Transverse colon (tissue), 4 donors: Measurements from ENCODE around the gene PLEKHH3. TPM values are rescaled to one million over a fixed set of nuclear protein-coding genes. Genes with fewer than 3 reads are reported as not detected.
A peak's percentile ranks its signal among the peaks of the same experiment; 100 is the strongest.

Experiments
- DNase-seq: peaks from one replicate; pipeline ENCODE4 v3.0.0-alpha.2; 2019
- H3K27ac ChIP-seq, 4 donors: fragments of 200-600 bp; sonication (generic); 2 replicates each; pipeline ENCODE4 v1.5.1; 2016 to 2018; ENCODE audit warnings: inconsistent platforms in 4 of 4
- H3K27me3 ChIP-seq: fragments of 200-600 bp; sonication (generic); 2 replicates; pipeline ENCODE4 v1.5.1; 2017; ENCODE audit warnings: inconsistent platforms
- H3K36me3 ChIP-seq, 4 donors: fragments of 200-600 bp; sonication (generic); 2 replicates each; pipeline ENCODE4 v1.5.1; 2017 to 2019; ENCODE audit warnings: inconsistent platforms in 4 of 4
- H3K4me1 ChIP-seq, 4 donors: fragments of 200-600 bp; sonication (generic); 2 replicates each; pipeline ENCODE4 v1.5.1; 2017 to 2020; ENCODE audit warnings: inconsistent platforms in 4 of 4
- H3K4me3 ChIP-seq, 4 donors: fragments of 200-600 bp; sonication (generic); 1 replicate in 1 of 4; 2 replicates in 3 of 4; pipeline versions ENCODE4 v1.5.1 to v1.6.1; 2017 to 2019; ENCODE audit warnings: inconsistent platforms in 4 of 4
- H3K9me3 ChIP-seq, 2 donors: fragments of 200-600 bp; sonication (generic); 2 replicates each; pipeline ENCODE4 v1.5.1; 2017 to 2019; ENCODE audit warnings: inconsistent platforms in 2 of 2
- EP300 ChIP-seq: sonication (generic); formaldehyde crosslinking; IDR thresholded peaks from one replicate; pipeline ENCODE4 v1.6.1; 2017; ENCODE audit warnings: antibody characterized with exemption, low read depth
- POLR2A ChIP-seq: fragments of 450-650 bp; IDR thresholded peaks from one replicate; pipeline ENCODE4 v1.6.1; 2016; ENCODE audit warnings: antibody characterized with exemption, mild to moderate bottlenecking, moderate library complexity
- POLR2AphosphoS5 ChIP-seq, 3 donors: sonication (generic); formaldehyde crosslinking; IDR thresholded peaks; one replicate each; pipeline ENCODE4 v1.6.1; 2016; ENCODE audit warnings: antibody characterized with exemption in 3 of 3
- WGBS, 2 donors: methylation state at CpG; one replicate each; pipeline ENCODE4 v1.1.5; 2018; ENCODE audit warnings: low coverage in 1 of 2; 5-methylcytosine and 5-hydroxymethylcytosine counted together
- in situ Hi-C, 4 donors: fragments of 200-750 bp; cut with MboI; loops; one replicate each; pipeline versions ENCODE4 v1.15.0 to v1.15.1; 2017; ENCODE audit warnings: low sequenced_read_pairs in 3 of 4, low pct_ligation_motif_present in 1 of 4, low pct_unique_long_range_greater_than_20kb in 1 of 4
- intact Hi-C: fragments of 100-400 bp; cut with DNase I; formaldehyde crosslinking; loops from one replicate; pipeline ENCODE4 v1.15.1; 2023; ENCODE audit warnings: low total_unique reads
- total RNA-seq, 4 donors: library from RNA; depleted of rRNA; stranded (reverse); fragments of >200 nt; gene quantifications; one replicate each; pipeline ENCODE4 v1.1.0, GENCODE V29; 2016
- TF ChIP-seq, protein P1 (sequence below), 5 experiments: fragments of 200-600 bp in 3 of 5; fragments of 450-650 bp in 2 of 5; sonication (generic) in 3 of 5; IDR thresholded peaks; 1 replicate in 2 of 5; 2 replicates in 3 of 5; pipeline ENCODE4 v1.5.1; 2016 to 2017; ENCODE audit warnings: antibody characterized with exemption in 5 of 5, inconsistent platforms in 3 of 5, mild to moderate bottlenecking in 2 of 5, moderate library complexity in 1 of 5

PLEKHH3 gene
- total RNA-seq, 4 donors from 2014 or later = 5.8 to 29.9 (median 9.9) TPM

DNA sequence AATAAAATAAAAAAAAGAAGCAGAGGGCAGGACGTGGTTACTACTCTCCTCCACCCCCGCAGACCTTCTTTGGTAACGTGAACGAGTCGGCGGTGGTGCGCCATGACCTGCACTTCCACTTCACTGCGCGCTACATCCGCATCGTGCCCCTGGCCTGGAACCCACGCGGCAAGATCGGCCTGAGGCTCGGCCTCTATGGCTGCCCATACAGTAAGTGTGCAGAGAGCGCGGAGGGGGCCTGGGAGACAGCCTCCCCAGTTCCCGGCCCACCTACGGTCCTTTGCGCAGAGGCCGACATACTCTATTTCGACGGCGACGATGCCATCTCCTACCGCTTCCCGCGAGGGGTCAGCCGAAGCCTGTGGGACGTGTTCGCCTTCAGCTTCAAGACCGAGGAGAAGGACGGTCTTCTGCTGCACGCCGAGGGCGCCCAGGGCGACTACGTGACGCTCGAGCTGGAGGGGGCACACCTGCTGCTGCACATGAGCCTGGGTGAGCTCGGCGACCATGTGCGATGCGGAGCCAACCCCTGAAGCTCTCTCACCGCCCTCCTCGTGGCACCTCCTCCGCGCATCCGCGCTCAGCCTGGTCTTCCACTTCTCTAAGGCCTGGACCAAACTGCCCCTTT is 8.2 kb upstream of the PLEKHH3 start:
- H3K4me1 ChIP-seq = peaks cover 15 to 51% (median 38%) of the 10 kb centered on the region in 4 donors
- H3K27me3 ChIP-seq = peaks cover 43% of the 10 kb centered on the region
- intact Hi-C loops (loop anchor here (2.0 to 10.0 kb wide), 2 partner anchors 80 to 106 kb away; partner anchors contain the start of genes RETREG3 and TUBG1), in situ Hi-C loops (loop anchor here (10.0 to 25.0 kb wide), 2 partner anchors 80 to 98 kb away; partner anchors contain the start of genes PSMC3IP (in 3 of the 4), RETREG3 (in 1 of the 4) and TUBG1 (in 1 of the 4))
- WGBS, 2 donors = 56 to 83% methylated on average over 5 to 50 of the region's 50 CpGs
- no peak overlapping the region for H3K4me3 ChIP-seq
- no peaks in the 10 kb centered on the region for H3K36me3 ChIP-seq
- DNase-seq = no peak
- TF ChIP-seq POLR2AphosphoS5 (IDR thresholded peaks at IDR 0.05) (no peak), EP300 (no peak)
- TF ChIP-seq, protein P1, sequence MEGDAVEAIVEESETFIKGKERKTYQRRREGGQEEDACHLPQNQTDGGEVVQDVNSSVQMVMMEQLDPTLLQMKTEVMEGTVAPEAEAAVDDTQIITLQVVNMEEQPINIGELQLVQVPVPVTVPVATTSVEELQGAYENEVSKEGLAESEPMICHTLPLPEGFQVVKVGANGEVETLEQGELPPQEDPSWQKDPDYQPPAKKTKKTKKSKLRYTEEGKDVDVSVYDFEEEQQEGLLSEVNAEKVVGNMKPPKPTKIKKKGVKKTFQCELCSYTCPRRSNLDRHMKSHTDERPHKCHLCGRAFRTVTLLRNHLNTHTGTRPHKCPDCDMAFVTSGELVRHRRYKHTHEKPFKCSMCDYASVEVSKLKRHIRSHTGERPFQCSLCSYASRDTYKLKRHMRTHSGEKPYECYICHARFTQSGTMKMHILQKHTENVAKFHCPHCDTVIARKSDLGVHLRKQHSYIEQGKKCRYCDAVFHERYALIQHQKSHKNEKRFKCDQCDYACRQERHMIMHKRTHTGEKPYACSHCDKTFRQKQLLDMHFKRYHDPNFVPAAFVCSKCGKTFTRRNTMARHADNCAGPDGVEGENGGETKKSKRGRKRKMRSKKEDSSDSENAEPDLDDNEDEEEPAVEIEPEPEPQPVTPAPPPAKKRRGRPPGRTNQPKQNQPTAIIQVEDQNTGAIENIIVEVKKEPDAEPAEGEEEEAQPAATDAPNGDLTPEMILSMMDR (IDR thresholded peaks at IDR 0.05) = no peak
- peak overlapping the region in 2 of 4 donors; percentile 95 to 98 for H3K27ac ChIP-seq
- no peaks in the 10 kb centered on the region for H3K9me3 ChIP-seq

DNA sequence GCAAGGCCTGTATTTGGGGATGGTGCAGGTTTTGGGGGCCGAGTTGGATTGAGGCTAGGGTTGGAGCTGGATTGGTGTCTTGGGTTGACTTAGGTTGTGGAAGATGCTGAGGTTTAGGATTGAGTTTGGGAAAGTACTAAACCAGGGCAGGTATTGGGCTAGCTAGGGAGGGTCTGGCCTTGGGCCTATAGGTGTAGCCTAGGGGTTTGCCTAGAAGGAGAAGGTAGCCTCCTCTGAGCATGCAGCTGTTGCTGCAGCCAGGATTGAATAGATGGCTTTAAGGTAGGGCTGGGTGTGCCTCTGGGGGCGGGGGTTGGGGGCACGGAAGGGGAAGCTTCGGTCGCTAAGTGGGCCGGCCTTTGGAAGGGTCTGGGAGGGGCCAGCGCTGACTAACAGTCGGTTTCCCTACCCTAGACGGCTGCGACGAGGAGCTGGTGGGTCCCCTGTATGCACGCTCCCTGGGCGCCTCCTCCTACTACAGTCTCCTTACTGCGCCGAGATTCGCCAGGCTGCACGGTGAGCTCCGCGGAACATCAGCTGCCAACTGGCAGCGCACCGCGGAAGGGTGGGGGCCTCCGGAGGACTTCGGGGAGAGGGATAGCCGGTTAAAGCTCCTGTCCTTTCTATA is 6.7 kb upstream of the PLEKHH3 start:
- peak overlapping the region in 3 of 4 donors; percentile 4 to 56 (median 45) for H3K4me3 ChIP-seq
- DNase-seq = peak; percentile 58
- peaks cover 28 to 66% (median 53%) of the 10 kb centered on the region in 4 donors for H3K4me1 ChIP-seq

DNA sequence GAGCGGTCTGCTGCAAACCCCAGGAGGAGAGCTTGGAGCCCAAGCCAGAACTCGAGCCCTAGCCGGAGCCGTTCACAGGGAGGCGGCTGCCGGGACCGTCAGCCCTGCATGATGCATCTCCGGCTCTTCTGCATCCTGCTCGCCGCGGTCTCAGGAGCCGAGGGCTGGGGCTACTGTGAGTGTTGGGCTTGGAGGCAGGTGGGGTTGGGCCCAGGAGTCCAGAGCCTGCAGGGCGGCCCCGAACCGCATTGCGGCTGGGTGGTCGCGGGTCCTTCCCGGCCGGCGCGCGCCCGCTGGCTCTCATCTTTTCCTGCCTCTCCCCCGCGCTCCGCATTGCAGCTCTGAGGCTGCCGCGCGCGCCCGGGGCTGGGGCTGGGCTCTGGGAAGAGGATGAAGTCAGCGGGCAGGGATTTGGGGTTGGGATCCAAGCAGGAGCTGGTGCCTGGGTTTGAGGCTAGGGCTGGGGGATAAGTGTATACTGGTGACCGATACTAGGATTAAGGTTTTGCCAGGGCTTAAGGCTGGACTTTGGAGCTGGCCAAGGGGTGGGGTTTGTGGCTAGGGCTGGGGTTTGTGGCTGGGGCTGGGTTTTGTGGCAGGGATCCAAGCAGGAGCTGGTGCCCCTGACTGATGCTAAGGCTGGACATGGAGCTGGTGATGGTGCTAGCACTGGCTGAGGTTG is 6.1 kb upstream of the PLEKHH3 start:
- in situ Hi-C loops (loop anchor here (10.0 to 25.0 kb wide), 2 partner anchors 78 to 96 kb away; partner anchors contain the start of genes PSMC3IP (in 3 of the 4), RETREG3 (in 1 of the 4) and TUBG1 (in 1 of the 4)), intact Hi-C loops (loop anchor here (10.0 kb wide), 1 partner anchor 78 kb away; the partner anchor contains the start of genes RETREG3 and TUBG1)
- TF ChIP-seq POLR2A (no peak), EP300 (no peak), POLR2AphosphoS5 (IDR thresholded peaks at IDR 0.05) (peak in 1 of 3 donors; percentile 9)
- TF ChIP-seq, protein P1 (IDR thresholded peaks at IDR 0.05) = no peak
- 0% methylated on average over 6 to 28 of the region's 34 CpGs for WGBS, 2 donors
- peaks cover 43% of the 10 kb centered on the region for H3K27me3 ChIP-seq
- H3K36me3 ChIP-seq = no peaks in the 10 kb centered on the region
- H3K4me1 ChIP-seq = peaks cover 29 to 69% (median 56%) of the 10 kb centered on the region in 4 donors
- peak overlapping the region; percentile 77 to 98 (median 90) for H3K27ac ChIP-seq
- H3K4me3 ChIP-seq = peak overlapping the region; percentile 21 to 56 (median 46)
- no peaks in the 10 kb centered on the region for H3K9me3 ChIP-seq
- DNase-seq = peak; percentile 67

More for the DNA sequence above, 6.7 kb upstream of the PLEKHH3 start:
- no peaks in the 10 kb centered on the region for H3K9me3 ChIP-seq
- H3K27me3 ChIP-seq = peaks cover 43% of the 10 kb centered on the region
- intact Hi-C loops (loop anchor here (2.0 to 10.0 kb wide), 2 partner anchors 79 to 105 kb away; partner anchors contain the start of genes RETREG3 and TUBG1), in situ Hi-C loops (loop anchor here (10.0 to 25.0 kb wide), 2 partner anchors 79 to 96 kb away; partner anchors contain the start of genes PSMC3IP (in 3 of the 4), RETREG3 (in 1 of the 4) and TUBG1 (in 1 of the 4))
- WGBS, 2 donors = 43% methylated on average over 21 of the region's 25 CpGs; no CpG with 5 or more reads in 1 of the 2 donors
- H3K36me3 ChIP-seq = no peaks in the 10 kb centered on the region
- TF ChIP-seq EP300 = no peak
- TF ChIP-seq, protein P1 (IDR thresholded peaks at IDR 0.05) = no peak
- no peak for TF ChIP-seq POLR2A
- TF ChIP-seq POLR2AphosphoS5 (IDR thresholded peaks at IDR 0.05) = no peak
- peak overlapping the region; percentile 77 to 98 (median 90) for H3K27ac ChIP-seq
